SKM-1 treated with dmso at 0.1 percent for 144 hours (cell line): ENCODE results near the gene RIN3.

Source experiments
- DNase-seq: peaks from one replicate; lab custom pipeline; 2025; ENCODE audit not compliant: unreplicated experiment; lab: John Stamatoyannopoulos, UW

The RIN3 gene

DNA sequence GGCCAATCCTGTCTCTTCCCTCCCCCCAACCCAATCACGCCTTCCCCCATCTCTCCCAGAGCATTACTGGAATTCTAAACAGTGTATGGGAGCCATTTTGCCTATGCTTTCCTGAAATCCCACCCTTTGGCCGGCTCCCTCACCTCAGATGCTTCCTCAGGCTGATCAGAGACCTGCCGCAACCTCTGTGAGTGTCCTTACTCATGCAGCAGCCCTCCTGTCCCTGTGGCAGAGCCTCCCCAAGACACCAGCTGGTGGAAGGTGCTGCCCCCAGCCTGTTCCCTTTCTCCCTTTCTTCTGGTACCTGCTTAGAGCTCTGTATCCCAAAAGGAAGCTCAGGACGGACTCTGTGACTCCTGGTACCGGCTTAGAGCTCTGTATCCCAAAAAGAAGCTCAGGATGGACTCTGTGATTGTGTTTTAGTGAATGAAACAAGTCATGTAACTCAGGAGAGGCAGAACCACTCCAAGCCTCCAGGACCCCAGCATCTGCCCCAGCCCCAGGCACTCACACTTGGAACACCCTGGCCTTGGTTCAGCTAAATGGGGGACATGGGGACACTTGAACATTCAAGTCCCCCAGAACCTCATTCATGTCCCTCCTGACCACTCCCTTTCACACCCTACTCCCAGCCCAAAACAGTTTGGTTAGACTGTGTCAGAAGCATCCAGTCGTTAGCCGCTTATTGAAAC is 29.3 kb upstream of the RIN3 start:
- DNase-seq: no peak

GRCh38 chr14:92486881-92487280 is 26.7 kb upstream of the RIN3 start:
- DNase-seq: no peak

DNA sequence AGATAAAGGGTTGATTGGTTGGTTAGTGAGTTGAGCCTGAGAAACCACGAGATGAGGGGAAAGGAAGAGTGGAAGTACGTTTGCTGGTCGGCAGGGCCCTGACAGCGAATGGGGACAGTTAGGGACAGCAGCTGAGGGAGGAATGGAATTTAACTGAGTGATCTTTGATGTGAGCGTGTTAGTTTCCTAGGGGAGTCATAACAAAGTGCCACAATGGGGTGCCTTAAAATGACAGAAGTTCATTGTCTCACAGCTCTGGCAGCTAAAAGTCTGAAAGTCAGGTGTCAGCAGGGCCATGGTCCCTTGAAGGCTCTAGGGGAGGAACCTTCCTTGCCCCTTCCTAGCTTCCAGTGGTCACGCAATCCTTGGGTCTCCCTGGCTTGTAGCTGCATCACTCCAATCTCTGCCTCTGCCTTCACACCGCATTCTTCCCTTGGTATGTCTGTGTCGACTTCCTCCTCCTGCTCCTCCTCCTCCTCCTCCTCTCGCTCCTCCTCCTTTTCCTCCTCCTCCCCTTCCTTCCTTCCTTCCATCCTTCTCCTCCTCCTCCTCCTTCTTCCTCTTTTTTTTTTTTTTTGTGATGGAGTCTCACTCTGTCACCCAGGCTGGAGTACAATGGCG is 26.0 kb upstream of the RIN3 start:
- no peak for DNase-seq

DNA sequence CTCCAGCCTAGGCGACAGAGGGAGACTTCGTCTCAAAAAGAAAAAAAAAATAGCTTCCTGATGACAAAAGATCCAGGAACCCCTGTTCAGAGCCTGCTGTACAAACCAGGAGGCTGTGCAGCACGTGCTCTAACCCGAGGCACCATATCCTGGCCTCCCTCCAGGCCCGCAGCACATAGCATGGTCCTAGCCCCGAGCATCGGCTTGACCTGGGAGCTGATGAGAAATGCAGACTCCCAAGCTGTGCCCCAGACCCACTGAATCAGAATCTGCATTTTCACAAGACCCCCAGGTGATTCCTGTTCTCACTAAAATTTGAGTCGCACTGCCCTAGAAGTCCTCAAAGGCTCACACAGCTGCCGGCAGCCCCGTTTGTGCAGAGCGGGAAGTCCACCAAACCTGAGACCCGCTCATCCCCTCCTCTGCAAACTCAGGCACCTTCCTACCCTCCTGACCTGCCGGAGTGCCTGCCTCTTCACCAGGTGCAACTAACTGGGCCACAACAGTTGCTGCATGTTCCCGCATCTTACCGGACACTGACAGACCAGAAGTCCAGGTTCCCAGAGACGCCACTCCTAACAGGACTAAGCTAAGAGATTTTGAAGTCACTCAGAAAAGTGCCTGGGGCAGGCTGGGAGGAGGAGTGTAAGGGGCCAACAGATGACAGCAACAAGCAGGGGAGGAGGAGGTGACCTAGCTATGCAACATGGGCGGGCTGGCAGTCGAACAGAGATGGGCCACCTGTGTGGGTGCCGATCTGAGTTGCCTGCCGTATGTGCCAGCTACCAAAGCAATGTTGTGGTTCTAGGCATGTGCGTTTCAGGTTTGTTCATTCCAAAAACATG is 24.0 kb upstream of the RIN3 start:
- DNase-seq: no peak

DNA sequence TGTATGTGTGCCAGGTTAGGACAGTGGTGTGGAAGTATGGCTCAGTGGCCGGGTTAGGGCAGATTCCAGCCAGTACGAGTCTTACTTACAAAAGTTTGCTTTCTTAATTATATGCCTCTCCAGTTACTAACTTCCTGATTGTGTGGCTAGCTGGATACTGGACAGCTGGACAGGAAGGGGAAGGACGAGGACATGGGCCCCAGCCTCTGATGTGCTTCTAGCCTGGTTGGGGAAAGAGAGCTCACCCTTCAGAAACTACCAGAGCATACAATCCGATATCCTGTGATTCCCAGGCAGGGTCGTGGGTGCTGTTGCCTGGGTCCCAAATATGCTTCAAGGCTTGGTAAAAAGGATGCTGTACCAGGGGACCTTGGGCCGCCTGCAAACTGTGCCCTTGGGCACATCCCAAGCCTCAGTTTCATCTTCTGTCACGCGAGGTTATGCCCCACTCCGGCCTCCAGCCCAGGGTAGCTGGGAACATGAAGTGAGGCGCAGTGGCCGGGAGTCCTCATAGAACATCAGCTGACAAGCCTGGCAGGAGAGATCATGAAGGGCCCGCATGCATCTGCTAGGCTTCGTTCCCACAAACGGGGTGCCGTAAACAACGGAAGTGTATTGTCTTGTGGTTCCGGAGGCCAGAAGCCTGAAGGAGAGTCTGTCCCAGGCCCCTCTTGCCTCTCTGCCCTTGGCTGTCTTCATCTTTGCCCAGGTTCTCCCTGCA is 23.2 kb upstream of the RIN3 start:
- DNase-seq: no peak

- DNase-seq: no peak
Measured at GRCh38 chr14:92491782-92492181, 21.8 kb upstream of the RIN3 start.

DNA sequence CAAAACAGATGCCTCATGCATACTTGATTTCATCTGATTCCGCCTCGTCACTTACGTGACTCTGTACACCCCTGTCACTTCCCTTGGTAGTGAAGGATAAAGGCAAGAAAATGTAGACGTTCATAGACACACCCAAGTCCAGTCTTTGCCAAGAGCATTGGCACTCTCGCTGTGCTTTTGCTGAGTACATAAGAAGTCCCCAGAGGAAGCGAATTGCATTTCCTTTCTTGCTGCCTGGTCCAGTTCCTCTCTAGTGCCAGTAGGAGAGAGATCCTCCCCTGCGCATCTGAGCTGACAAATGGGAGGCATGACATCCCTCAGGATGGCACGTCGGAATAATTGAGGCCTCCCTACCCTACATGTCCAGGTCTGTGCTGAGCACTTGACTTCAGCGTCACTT is 21.3 kb upstream of the RIN3 start:
- DNase-seq: no peak

- DNase-seq: no peak
Measured at GRCh38 chr14:92493024-92493423, 20.6 kb upstream of the RIN3 start.

DNA sequence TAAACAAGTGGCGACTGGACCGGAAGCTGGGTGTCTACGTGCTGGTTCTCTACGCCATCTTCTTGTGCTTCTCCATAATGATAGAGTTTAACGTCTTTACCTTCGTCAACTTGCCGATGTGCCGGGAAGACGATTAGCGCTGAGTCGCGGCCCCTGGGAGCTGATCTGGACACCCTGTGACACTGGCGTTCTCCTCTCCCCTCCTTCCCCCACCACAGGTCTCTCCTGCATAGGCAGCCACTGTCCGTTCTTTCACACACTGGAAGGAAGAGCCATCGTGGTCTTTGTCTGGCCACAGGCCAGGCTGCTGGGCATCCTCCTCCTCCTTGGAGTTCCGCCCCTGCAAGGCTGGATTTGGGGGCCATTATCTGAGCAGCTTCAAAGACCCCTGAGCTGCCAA is 20.1 kb upstream of the RIN3 start:
- DNase-seq: no peak

- DNase-seq: no peak
Measured at GRCh38 chr14:92494512-92494911, 19.1 kb upstream of the RIN3 start.

DNA sequence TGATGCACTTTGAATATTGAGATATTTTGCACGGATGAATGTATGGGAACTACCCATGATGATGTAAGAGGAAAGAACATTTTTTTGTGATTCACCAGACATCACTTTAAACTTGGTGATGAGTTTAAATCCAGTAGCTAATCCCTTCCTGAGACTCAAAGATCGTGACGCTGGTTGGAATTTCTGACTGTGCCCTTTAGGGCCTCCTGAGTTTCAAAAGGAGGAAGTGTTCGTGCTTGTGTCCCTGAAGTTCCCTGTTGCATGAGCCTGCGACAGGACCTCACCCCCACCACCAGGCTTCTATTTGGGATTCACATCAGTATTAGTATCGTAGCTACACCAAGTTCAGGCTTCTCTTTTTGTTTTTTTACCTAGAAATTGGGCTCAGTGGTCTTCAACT is 18.6 kb upstream of the RIN3 start:
- DNase-seq: peak; percentile 36

- no peak for DNase-seq
Measured at GRCh38 chr14:92496191-92496857, 17.3 kb upstream of the RIN3 start.

DNA sequence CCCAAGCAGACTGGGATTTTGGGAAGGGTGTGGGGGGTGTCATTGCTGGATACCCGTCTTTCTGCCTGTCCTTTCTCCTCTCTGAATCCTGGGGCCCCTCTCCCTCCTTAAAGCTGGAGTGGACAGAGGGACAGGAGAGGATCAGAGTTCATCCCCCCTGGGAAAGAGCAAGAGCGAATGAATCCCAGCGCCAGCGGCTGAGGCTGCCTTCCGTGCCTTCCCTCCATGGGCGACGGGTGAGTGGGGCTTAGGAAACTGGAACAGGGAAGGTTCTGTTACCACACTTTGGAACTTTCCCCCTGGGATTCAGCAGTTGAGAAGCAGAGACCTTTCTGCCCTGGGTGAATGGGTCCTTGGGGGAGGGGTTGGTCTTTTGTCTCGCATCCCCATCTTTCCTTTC is 16.2 kb upstream of the RIN3 start:
- DNase-seq: no peak

DNA sequence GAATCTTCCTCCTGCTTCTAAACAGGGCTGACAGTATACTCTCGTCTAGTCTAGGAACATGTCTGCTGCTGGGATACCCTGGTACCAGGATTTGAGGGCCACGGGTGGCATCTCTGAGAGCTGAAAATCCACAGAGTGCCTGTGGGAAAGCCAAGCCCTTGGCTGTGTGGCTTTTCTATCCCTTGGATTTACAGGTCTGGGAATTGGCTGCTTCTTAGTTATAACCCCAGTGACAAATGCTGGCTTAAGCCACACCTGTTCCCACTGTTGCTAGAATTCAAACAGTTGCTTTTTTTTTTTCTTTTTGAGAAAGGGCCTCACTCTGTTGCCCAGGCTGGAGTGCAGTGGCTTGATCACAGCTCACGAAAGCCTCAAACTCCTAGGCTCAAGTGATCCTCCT is 14.3 kb upstream of the RIN3 start:
- no peak for DNase-seq

GRCh38 chr14:92500491-92500941 is 13.1 kb upstream of the RIN3 start:
- no peak for DNase-seq

GRCh38 chr14:92501891-92502351 is 11.7 kb upstream of the RIN3 start:
- DNase-seq: no peak

GRCh38 chr14:92502541-92503286 is 10.9 kb upstream of the RIN3 start:
- no peak for DNase-seq

DNA sequence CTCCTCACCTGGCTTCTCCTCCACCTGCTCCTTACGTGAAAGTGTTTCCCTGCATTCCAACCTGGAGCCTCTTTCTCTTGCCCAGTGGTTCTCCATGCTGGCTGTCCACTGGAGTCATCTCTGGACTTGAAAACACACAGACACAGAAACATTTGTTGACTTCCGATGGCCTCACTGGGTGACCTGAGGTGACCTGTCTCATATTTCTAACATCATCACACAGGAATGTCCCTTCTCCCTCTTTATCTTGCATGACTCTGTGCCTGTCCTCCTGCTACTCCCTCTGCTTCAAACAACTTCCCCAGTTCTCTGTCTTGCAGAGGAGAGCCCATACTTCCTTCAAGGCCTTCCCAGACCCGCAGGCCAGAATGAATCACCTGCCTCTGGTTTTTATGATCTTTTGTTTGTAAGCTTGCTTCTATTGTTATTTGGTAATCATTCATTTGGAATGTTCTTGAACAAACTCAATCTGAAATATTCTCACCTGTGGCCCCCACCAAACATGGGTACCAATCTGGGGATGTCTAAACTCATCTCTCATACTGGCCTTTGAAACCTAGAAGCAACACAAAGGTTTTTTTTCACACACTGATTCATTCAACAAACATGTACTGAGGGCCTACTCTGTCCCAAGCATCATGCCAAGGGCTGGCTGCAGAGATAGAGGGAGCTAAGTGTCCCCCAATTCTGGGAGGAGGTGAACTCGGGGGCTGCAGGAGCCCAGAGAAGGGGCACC is 9.7 kb upstream of the RIN3 start:
- no peak for DNase-seq

DNA sequence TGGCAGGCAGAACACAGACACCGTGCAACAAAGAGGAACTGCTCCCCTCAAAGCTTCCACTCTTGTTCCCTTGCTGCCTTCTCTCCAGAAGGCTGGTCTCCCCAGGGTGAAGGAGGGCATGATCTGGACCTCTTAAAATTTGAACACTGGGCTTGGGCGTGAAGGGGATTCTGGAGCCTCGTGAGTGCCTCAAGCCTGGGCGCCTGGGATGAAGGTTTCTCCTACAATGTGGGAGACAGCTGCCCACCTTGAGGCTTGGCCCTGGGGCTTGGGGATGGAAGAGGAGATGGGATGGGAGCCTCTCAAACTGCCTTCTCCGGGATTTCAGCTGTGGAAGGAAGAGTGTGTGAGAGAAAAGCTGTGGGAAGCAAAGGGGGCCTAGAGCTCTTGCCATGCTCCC is 7.8 kb upstream of the RIN3 start:
- DNase-seq: no peak
